Breast epithelium (tissue), 4 donors: ENCODE results near the gene PLB1. TPM values are rescaled to one million over a fixed set of nuclear protein-coding genes. Genes with fewer than 3 reads are reported as not detected.

Experiments used
- DNase-seq, 2 donors: peaks; one replicate each; pipeline ENCODE4 v3.0.0-alpha.2; 2019; ENCODE audit warnings: low spot score in 2 of 2
- H3K27ac ChIP-seq, 2 donors: fragments of 200-600 bp; sonication (generic) in 1 of 2; one replicate each; pipeline ENCODE4 v1.5.1; 2016 to 2019; ENCODE audit warnings: mild to moderate bottlenecking in 1 of 2
- H3K27me3 ChIP-seq, 2 donors: fragments of 200-600 bp; sonication (generic) in 1 of 2; one replicate each; pipeline versions ENCODE4 v1.5.1 to v1.6.0; 2017 to 2019; ENCODE audit warnings: control low read depth in 1 of 2, mild to moderate bottlenecking in 1 of 2
- H3K36me3 ChIP-seq: fragments of 200-600 bp; one replicate; pipeline ENCODE4 v1.5.1; 2019
- H3K4me1 ChIP-seq, 2 donors: fragments of 200-600 bp; sonication (generic); one replicate each; pipeline ENCODE4 v1.5.1; 2016 to 2019; ENCODE audit warnings: control low read depth in 1 of 2
- H3K4me3 ChIP-seq, 3 donors: fragments of 200-600 bp; sonication (generic); 1 replicate in 2 of 3; 2 replicates in 1 of 3; pipeline ENCODE4 v1.5.1; 2016 to 2019; ENCODE audit warnings: mild to moderate bottlenecking in 3 of 3, moderate library complexity in 2 of 3
- H3K9me3 ChIP-seq, 2 donors: fragments of 200-600 bp; sonication (generic) in 1 of 2; one replicate each; pipeline ENCODE4 v1.5.1; 2016 to 2019; ENCODE audit warnings: control low read depth in 1 of 2
- POLR2A ChIP-seq: fragments of 450-650 bp; IDR thresholded peaks from one replicate; pipeline ENCODE4 v1.6.1; 2016; ENCODE audit warnings: antibody characterized with exemption, mild to moderate bottlenecking, moderate library complexity
- POLR2AphosphoS5 ChIP-seq, 3 donors: sonication (generic); formaldehyde crosslinking; IDR thresholded peaks; one replicate each; pipeline ENCODE4 v1.6.1; 2017; ENCODE audit warnings: antibody characterized with exemption in 3 of 3
- intact Hi-C: fragments of 100-400 bp; cut with DNase I; formaldehyde crosslinking; loops from one replicate; pipeline ENCODE4 v1.15.1; 2023; ENCODE audit warnings: low total_unique reads
- total RNA-seq, 3 donors: library from RNA; depleted of rRNA; stranded (reverse); fragments of >200 nt; gene quantifications; one replicate each; pipeline ENCODE4 v1.1.0, GENCODE V29; 2016
- TF ChIP-seq, protein P1 (sequence below), 3 donors: fragments of 450-650 bp; IDR thresholded peaks; one replicate each; pipeline ENCODE4 v1.5.1; 2016 to 2017; ENCODE audit warnings: antibody characterized with exemption in 3 of 3, mild to moderate bottlenecking in 3 of 3, moderate library complexity in 3 of 3

PLB1 gene
- total RNA-seq, 3 donors from 2014 or later: 5.6 to 11.9 (median 8.8) TPM

- H3K4me1 ChIP-seq: no peaks in the 10 kb centered on the region
- TF ChIP-seq POLR2A (no peak), POLR2AphosphoS5 (IDR thresholded peaks at IDR 0.05) (no peak)
- intact Hi-C loops: no loop called here
- no peaks in the 10 kb centered on the region for H3K9me3 ChIP-seq
- no peak for DNase-seq
- no peak overlapping the region for H3K4me3 ChIP-seq
- no peak overlapping the region for H3K27ac ChIP-seq
- H3K27me3 ChIP-seq: no peaks in the 10 kb centered on the region
- no peaks in the 10 kb centered on the region for H3K36me3 ChIP-seq
These were observed 29.6 kb downstream of the PLB1 start for GRCh38 chr2:28525481-28525880.

GRCh38 chr2:28526527-28527132 is 30.8 kb downstream of the PLB1 start:
- no peak overlapping the region for H3K4me3 ChIP-seq
- no peak overlapping the region for H3K27ac ChIP-seq
- H3K4me1 ChIP-seq: no peaks in the 10 kb centered on the region
- no peak for DNase-seq
- H3K36me3 ChIP-seq: no peaks in the 10 kb centered on the region
- no peaks in the 10 kb centered on the region for H3K27me3 ChIP-seq
- no peaks in the 10 kb centered on the region for H3K9me3 ChIP-seq
- no peak for TF ChIP-seq POLR2AphosphoS5 (IDR thresholded peaks at IDR 0.05)
- no peak for TF ChIP-seq POLR2A
- TF ChIP-seq, protein P1, sequence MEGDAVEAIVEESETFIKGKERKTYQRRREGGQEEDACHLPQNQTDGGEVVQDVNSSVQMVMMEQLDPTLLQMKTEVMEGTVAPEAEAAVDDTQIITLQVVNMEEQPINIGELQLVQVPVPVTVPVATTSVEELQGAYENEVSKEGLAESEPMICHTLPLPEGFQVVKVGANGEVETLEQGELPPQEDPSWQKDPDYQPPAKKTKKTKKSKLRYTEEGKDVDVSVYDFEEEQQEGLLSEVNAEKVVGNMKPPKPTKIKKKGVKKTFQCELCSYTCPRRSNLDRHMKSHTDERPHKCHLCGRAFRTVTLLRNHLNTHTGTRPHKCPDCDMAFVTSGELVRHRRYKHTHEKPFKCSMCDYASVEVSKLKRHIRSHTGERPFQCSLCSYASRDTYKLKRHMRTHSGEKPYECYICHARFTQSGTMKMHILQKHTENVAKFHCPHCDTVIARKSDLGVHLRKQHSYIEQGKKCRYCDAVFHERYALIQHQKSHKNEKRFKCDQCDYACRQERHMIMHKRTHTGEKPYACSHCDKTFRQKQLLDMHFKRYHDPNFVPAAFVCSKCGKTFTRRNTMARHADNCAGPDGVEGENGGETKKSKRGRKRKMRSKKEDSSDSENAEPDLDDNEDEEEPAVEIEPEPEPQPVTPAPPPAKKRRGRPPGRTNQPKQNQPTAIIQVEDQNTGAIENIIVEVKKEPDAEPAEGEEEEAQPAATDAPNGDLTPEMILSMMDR (IDR thresholded peaks at IDR 0.05): no peak
- intact Hi-C loops: no loop called here

DNA sequence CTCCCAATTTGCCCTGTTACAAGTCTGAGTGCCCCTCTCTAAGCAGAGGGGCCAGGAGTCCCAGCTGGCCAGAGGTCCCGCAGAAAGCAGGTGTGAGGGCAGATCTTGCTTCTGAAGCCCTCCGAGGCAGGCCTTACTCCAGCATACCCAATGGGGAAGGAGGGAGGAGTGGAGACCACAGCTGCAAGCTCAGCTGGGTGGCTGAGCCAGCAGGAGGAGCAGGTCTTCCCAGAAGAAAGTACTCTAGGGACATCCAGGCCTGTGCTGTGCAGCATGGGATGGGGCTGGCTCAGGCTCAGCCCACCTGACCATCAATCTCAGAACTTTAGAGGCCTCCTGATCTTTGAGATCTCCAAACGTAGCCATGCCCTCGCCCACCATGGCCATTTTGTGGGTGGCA is 31.3 kb downstream of the PLB1 start:
- no peak overlapping the region for H3K4me3 ChIP-seq
- no peak for DNase-seq
- intact Hi-C loops: no loop called here

GRCh38 chr2:28528206-28528605 is 32.3 kb downstream of the PLB1 start:
- H3K9me3 ChIP-seq: no peaks in the 10 kb centered on the region
- no peak overlapping the region for H3K4me3 ChIP-seq
- H3K4me1 ChIP-seq: no peaks in the 10 kb centered on the region
- TF ChIP-seq, protein P1 (IDR thresholded peaks at IDR 0.05): no peak
- H3K36me3 ChIP-seq: no peaks in the 10 kb centered on the region
- intact Hi-C loops: no loop called here
- H3K27ac ChIP-seq: no peak overlapping the region
- no peaks in the 10 kb centered on the region for H3K27me3 ChIP-seq
- no peak for DNase-seq

More for the DNA sequence above, 31.3 kb downstream of the PLB1 start:
- no peaks in the 10 kb centered on the region for H3K27me3 ChIP-seq
- TF ChIP-seq, protein P1 (IDR thresholded peaks at IDR 0.05): no peak
- TF ChIP-seq POLR2AphosphoS5 (IDR thresholded peaks at IDR 0.05): no peak
- TF ChIP-seq POLR2A: no peak
- H3K9me3 ChIP-seq: no peaks in the 10 kb centered on the region
- no peak overlapping the region for H3K27ac ChIP-seq
- H3K36me3 ChIP-seq: no peaks in the 10 kb centered on the region
- no peaks in the 10 kb centered on the region for H3K4me1 ChIP-seq

- no peak overlapping the region for H3K4me3 ChIP-seq
- no peaks in the 10 kb centered on the region for H3K9me3 ChIP-seq
- H3K27me3 ChIP-seq: no peaks in the 10 kb centered on the region
- H3K4me1 ChIP-seq: no peaks in the 10 kb centered on the region
- H3K27ac ChIP-seq: no peak overlapping the region
- H3K36me3 ChIP-seq: no peaks in the 10 kb centered on the region
- DNase-seq: no peak
- TF ChIP-seq POLR2AphosphoS5 (IDR thresholded peaks at IDR 0.05): no peak
- TF ChIP-seq, protein P1 (IDR thresholded peaks at IDR 0.05): no peak
- TF ChIP-seq POLR2A: no peak
- intact Hi-C loops: no loop called here
These were observed 34.9 kb downstream of the PLB1 start for GRCh38 chr2:28530782-28531181.

GRCh38 chr2:28532399-28532798 is 36.5 kb downstream of the PLB1 start:
- Histone ChIP-seq H3K27ac (no peak overlapping the region), H3K9me3 (no peaks in the 10 kb centered on the region), H3K36me3 (no peaks in the 10 kb centered on the region), H3K4me3 (no peak overlapping the region), H3K27me3 (no peaks in the 10 kb centered on the region), H3K4me1 (no peaks in the 10 kb centered on the region)
- TF ChIP-seq, protein P1 (IDR thresholded peaks at IDR 0.05): no peak
- TF ChIP-seq POLR2A (no peak), POLR2AphosphoS5 (IDR thresholded peaks at IDR 0.05) (no peak)
- intact Hi-C loops: no loop called here
- no peak for DNase-seq
